GM19438 (cell line): ENCODE data around the gene CDPF1.
A peak's percentile ranks its signal among the peaks of the same experiment; 100 is the strongest.

Experiments used
- ATAC-seq: cut with Tn5 transposase; IDR thresholded peaks from one replicate; pipeline ENCODE4 v1.9.1; 2021; ENCODE audit warnings: low read depth; ENCODE audit not compliant: unreplicated experiment

The CDPF1 gene, protein sequence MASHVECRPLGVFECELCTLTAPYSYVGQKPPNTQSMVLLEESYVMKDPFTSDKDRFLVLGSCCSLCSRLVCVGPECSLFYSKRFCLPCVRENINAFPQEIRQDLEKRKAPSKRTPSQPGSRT

DNA sequence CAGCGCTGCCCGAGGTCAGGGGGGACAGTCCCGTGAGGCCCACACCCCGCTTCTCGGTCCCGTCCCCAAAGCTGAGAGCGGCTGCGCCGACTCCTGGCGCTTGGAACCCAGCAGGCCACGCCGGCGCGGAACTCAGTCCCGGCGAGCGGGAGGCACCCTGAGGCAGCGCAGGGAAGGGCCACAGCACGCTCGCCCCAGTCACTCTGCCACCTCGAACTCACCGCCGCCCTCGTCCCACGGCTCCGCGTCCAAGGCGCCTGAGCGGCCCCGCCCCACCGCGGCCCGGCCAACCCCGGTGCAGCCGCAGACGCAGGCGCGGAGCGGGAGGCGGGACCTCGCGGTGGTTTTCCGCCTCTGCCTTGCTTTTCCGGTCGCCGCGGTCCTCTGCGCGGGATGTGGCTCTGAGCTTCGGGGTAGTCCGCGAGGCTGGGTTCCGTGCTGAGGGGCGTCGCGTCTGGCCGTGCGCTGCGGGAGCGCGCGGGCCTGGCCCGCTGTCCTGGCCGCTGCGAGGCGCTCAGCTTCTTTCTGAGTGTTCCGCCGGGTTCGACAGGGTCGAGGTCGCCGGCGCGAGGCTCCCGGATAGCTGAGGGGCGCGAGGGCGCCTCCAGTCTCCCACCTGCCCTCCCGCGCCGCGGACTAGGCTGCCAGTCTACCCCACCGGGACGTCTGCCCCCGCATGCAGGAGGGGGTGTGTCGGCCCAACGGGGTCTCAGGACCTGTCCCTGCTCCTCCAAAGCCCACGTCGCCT lies at the start of gene CDPF1:
CDPF1 (minus strand) TSS at position 259 of the 748 bp plus-strand sequence. CDS start 2,009 bp downstream, outside the sequence.
- ATAC-seq = peak; percentile 69

DNA sequence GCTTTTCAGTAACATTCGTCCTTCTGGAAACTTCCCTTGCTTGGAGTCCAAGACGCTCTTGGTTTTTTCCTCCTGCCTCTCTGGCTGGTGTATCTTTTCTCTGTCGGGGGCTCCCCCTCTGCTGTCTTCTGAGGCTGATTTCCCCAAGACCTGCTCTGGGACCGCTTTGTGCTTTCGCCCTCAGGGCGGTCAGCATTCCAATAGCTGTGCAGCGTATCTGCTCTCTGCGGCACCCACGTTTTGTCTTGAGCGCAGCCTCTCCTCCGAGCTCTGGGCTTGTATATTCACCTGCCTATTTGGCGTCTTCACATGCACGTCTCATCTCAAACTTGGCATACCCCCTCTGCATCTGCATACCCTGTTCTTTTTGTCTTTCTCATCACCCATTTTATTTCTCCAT lies 49.0 kb upstream of the CDPF1 start:
- no peak for ATAC-seq

DNA sequence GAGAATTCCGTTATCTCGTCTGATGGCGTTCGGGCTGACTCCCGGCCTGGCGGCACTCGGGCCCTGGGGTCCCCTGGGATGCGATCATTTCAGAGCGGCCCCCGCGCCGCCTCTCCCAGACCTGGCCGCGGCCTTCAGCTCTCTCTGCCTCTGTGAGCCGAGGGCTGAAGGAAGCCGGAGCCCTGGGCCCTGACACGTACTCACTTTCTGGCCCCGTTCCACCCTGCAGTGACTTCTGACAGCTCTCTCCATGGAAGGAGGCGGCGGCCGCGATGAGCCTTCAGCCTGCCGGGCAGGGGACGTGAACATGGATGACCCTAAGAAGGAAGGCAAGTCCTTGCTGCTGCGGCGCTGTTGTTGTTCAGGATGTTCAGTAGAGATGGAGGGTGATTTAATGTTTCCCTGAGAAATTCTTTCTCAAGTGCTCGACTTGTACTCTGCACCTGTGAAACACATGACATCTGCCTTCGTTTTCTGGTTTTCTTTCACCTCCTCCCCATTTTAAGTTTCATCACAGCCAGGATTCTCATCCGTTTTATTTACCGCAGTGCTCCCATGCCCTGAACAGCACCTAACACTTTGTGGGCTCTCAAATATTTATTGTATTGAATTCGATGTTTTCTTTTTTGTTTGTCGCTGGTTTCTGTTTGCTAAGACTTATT lies 47.2 kb upstream of the CDPF1 start:
- ATAC-seq = peak; percentile 1

DNA sequence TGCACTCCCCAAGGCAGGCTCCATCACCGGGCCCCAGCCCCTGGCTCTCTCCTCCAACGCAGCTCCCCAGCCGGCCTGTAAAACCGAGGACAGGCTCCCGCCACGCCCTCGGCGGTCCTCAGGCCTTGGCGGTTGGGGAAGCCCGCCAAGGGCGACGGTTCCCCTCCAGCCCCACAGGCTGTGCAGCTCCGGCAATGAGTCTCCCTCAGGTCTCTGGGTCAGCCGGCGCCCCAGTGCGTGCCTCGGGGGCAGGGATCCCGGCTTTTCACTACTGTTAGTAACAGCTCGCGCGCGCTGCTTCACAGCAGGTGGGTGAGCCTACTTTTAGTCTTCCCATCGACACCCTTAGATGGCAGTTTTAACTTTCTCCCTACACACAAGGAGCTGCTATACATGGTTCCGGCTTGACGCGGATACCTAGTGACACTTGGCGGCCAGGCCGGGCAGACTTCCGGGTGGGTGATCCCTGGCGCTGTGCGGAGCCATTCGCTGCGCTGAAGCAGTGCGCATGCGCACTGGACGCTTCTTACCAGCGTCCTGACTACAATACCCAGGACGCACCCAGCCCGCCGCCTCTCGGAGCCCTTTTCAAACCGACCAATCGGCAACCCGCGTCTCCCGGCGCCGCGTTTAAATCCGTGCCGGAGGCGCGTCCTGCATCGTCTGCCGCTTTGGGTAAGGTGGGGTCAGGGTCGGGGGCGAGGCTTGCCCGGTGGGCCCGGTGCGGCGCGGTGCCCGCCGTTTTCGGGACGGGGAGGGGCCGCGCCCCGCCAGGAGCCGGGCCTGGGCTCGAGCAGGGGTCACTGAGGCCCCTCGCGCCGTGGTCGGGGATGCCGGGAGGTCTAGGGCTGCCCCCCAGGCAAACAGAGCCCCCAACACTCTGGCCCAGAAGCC lies 46.4 kb upstream of the CDPF1 start, which contains the start of gene GTSE1:
GTSE1 (plus strand) TSS at position 614 of the 894 bp plus-strand sequence. CDS start 531 bp downstream, outside the sequence.
- ATAC-seq = peak; percentile 88

DNA sequence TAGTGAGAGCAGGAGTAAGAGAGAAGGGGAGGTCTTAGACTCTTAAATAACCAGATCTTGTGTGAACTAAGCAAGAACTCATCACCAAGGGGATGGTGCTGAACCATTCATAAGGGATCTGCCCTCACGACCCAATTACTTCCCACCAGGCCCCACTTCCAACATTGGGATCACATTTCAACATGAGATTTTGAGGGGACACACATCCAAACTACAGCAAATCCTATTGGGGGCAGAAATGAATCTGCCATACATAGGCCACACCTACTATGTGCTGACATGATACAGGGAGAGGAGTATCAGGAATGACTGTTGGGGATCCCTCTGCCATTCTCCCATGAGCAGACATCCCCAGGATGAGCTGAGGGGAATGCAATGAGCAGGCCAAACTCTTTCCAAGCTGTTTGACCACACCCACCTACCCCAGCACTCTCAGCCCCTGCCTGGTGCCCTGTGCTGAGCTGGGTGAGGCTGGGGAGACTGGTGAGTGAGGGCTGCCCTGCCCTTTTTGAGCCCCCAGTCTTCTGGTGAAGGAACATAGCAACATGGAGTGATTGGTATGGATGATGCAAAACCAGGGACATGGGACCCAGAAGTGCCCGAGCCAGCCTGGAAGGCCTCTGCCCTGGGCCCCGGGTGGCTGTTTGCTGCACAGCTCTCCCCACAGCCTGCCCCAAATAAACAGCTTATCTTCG lies 45.3 kb upstream of the CDPF1 start:
- no peak for ATAC-seq

DNA sequence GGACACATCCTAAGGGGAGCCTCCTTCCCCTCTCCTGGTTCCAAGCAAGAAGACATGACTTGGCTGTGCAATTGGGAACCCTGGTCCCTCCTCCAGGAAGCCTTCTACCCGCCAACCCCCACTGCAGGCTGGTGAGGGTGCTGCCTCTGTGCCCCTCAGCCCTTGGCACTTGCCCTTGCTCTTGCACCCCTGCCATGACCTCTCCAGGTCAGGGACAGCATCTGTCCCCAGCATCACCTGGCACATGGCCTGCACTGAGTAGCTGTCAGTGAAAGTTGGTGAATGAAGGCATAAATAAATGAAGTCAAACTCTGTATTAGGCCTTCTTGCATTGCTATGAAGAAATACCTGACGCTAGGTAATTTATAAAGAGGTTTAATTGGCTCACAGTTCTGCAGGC lies 44.7 kb upstream of the CDPF1 start:
- no peak for ATAC-seq

DNA sequence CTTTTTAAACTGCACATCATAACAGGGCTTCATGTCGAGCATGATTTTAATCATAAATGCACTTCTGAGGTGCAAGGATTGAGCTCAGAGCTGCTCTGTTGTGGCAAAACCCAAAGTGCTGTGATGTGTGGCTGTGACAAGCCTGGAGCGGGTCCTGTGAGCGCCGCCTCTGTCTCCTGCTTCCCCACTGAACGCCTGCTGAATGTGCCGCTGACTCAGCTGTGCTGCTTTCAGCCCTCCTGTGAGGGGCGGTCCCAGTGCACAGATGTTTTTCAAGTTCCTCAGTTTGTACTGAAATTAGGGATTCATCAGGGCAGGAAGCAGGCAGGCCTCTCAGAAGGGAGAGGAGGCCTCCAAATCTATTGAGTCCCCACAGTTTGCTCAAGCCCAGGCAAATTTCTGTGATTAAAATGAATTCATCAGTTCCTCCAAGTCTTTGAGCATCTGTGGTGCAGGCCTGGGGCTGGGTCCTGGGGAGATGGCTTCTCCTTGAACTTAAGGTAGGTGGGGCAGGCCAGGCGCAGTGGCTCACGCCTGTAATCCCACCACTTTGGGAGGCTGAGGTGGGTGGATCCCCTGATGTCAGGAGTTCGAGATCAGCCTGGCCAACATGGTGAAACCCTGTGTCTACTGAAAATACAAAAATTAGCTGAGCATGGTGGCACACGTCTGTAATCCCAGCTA lies 43.6 kb upstream of the CDPF1 start:
- ATAC-seq = no peak

DNA sequence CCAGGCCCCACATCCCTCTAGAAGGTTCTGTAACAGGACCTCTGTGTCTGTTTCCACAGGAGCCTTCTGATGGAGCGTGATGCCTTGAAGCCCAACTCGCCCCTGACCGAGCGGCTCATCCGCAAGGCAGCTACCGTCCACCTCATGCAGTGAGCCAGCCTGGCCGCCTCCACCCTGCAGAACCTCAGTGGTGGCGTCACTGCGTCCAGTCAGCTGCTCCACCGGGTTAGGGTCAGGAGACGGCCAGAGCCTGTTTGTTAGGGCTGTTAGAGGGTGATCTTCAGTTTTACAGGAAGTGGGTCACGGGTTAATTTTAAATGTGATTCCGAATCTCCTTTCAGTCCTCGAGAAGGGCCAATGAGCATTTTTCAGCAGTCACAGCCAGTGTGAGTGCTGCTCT lies 42.6 kb upstream of the CDPF1 start:
- no peak for ATAC-seq

DNA sequence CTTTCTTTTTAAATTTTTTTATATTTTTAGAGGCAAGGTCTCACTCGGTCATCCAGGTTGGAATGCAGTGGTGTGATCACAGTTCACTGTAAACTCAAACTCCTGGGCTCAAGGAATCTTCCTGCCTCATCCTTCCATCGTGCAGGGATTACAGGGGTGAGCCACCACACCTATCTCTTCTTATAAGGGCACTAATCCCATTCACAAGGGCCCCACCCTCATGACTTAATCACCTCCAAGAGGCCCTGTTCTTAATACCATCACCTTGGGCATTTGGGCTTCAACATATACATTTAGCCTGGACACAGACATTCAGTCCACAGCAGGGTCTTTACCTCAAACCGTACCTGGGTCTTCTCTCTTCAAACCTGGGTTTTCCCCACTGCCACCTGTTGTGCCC lies 42.1 kb upstream of the CDPF1 start:
- ATAC-seq = no peak

DNA sequence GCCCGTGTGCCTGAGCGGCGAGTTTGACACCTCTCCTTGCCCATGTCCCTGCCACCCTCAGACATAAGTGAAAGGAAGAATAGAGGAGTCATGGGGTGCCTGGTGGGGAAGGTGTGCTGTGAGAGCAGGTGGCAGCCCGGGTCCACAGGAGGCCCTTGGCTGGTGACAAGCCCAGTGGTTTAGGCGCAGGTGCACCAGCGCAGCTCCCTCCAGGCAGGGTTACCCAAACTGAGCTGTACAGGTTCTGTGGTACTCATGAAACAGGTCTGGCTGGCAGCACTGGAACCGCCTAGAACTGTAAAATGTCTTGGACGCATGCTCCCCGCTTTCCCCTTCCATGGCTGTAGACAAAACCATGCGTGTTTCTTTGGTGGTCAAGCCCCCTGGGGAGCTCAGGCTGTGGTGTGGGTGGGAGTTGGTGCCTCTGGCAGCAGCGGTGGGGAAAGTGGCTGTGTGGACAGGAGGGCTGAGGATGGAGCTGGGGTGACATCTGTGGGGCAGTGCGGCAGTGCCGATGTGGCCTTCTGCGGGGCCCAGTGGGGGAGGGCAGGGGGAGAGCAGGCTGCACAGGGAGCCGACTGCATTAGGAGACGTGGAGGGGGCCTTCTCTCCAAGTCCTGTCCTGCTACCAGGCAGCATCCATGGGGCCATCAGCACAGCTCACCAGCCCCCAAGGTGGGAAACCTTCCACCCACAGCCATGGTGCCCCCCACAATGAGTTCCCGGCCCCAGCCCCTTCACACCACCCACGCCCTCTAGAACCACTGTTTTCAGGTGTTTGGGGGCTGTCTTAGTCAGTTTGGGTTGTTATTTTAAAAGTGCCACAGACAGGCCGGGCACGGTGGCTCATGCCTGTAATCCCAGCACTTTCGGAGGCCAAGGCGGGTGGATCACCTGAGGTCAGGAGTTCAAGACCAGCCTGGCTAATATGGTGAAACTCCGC lies 41.0 kb upstream of the CDPF1 start:
- no peak for ATAC-seq

DNA sequence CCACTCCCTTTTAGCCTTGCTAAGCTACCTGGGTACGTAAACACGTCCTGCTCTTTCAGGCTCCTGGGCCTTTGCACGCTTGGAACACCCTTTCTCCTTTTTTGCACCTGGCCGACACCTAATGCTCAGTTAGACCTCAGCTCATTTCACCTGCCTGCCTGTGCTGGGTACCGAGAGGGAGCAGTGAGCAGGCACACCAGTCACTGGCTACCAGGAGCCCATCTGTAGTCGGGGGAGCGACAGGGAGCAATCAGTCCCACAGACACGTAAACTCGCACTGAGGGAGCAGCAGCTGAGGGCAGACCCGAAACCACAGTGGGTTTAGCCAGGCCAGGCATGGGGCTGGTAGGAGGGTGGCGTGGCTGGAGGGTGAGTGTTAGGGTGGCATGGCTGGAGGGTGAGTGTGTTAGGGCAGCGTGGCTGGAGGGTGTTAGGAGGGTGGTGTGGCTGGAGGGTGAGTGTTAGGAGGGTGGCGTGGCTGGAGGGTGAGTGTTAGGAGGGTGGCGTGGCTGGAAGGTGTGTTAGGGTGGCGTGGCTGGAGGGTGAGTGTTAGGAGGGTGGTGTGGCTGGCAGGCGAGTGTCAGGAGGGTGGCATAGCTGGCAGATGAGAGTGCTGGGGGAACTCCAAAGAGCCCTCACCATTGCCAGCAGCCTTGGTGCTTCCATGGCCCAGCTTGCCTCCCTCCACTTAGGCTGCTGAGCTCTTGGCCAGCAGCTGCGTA lies 40.2 kb upstream of the CDPF1 start:
- ATAC-seq = no peak

DNA sequence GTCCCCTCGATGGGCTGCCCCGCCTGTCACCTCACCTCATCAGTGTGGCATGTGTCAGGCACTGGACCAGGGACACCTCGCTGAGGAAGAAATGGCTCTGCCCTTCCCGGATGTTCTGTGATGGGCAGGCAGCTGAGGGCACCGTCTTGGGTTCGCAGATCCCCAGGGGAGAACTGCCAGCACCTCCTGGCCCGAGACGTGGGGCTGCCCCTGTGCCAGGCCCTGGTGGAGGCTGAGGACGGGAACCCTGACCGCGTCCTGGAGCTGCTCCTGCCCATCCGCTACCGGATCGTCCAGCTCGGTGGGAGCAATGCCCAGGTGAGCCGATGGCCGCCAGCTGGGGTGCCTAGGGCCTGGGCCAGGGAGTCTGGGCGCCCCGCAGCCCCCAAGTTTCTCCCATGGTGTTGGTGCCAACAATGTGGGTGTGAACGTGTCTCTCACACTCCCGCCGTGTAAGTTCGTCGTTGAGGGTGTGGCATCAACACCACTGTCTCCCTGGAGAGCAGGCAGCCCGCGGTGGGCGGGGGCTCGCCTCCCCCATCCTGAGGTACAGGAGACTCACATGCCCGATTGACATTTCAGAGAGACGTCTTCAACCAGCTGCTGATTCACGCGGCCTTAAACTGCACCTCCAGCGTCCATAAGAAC lies 39.3 kb upstream of the CDPF1 start:
- ATAC-seq = no peak

DNA sequence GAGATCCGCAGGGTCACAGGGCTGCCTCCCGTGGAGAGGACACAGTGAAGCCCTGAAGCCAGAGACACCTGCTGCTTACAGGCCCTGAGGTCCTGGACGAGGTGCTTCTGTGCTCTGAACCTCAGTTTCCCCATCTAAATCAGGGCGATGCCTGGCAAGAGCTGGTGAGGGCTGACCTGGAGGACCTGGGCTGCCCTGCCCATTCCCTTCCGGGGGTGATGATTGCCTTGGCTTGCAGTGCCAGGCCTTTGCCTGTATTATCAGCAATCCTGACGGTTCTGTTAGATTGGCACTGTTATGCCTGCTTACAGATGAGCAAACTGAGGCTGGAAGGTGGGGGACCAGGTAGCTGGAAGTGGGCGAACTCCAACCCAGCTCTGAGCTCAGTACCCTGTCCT lies 38.8 kb upstream of the CDPF1 start:
- ATAC-seq = no peak

DNA sequence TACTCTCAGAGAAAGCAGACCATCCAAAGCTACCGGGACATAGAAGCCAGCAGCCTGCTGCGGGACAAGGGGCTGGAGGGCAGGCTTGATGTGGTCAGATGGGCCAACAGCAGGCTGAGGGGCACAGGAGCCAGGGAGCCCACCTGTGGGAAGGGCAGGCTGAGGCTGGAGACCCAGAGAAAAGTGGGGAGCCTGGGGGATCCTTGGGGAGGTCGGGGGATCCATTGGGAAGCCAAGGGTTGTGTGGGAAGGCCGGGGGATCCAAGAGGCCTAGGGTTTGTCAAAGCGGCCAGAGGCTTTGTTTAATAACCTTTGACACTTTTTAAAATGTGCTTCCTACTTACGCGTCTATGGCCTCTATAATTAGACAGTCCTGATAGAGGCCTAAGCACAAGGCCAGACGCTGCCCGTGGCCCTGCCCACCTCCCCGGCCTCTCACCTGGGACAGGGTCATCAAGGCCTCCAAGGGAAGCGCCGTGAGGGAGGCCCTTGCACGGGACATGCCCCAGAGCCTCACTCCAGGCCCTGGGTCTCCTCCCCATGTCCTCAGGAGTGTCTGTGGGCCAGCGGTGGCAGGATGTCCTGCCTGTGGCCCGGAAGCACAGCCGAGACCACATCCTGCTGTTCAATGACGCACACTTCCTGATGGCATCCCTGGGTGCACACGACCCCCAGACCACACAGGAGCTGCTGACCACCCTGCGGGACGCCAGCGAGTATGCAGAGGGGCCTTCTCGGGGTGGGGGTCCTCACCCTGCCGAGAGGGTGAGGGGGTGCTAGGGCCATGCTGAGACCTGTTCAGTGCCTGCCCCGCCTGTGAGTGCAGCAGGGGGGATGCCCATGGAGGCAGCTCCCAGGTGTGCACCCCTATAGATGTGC lies 38.0 kb upstream of the CDPF1 start:
- ATAC-seq = peak; percentile 73

DNA sequence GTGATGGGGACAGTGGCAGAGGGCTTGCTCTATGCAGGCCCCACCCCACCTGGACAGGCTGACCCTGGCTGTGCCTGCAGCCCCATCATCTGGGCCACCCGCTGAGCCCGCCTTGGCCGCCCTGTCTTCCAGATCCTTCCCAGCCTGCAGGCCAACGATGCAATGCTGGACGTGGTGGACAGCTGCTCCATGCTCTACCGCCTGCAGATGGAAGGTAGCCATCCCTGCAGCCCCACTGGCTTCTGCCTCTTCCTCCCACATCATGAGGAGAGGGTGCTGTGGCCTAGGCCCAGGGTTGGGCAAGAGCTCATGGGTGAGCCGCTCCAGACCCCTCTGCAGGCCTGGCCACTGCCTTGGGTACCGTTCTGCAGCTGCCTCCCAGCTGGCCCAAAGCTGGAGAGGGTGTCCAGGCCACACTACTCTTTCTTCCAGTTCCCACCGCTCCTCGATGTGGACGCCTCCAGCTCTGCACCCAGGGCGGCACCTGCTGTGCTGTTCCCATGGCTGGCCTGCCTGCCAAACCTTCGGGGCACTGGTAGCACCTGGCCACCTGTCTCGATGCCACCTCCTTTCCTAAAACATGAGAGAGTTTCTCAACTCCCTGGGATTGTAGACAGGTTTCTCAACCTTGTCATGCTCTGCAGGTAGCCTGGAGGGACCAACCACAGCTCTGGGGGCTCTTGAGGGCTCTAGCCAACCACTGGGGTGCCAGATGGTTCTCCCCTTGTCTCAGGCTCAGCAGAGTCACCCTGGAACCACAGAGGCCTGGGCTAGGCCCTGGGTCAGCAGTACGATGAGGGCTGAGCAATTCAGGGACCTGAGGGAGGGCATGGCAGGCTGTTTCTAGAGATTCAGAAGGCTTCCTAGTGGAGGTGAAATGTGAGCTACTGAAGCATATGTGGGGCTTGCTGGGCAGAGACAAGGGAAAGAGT lies 37.1 kb upstream of the CDPF1 start:
- ATAC-seq = no peak
